GM23338 (cell line): ENCODE results near the gene LTBR. TPM values are rescaled to one million over a fixed set of nuclear protein-coding genes. Genes with fewer than 3 reads are reported as not detected.

Experiments used
- ATAC-seq: fragments of 200-7000 bp; cut with Tn5 transposase; 3 replicates; pipeline ENCODE4 v1.9.1; 2020
- DNase-seq: peaks from one replicate; pipeline ENCODE4 v3.0.0-alpha.2; 2015; ENCODE audit warnings: low spot score
- H2AFZ ChIP-seq: fragments of 200-600 bp; sonication (generic); 2 replicates; pipeline ENCODE4 v1.8.0; 2016; ENCODE audit warnings: antibody characterized with exemption, mild to moderate bottlenecking, moderate library complexity
- H3F3A ChIP-seq: fragments of 200-600 bp; sonication (generic); replicated peaks from 2 replicates; pipeline ENCODE4 v1.8.0; 2017; ENCODE audit warnings: antibody characterized with exemption, mixed run types, low read depth
- H3K27ac ChIP-seq: fragments of 200-600 bp; sonication (generic); 2 replicates; pipeline ENCODE4 v1.6.1; 2016; ENCODE audit warnings: low read depth
- H3K27me3 ChIP-seq: fragments of 200-600 bp; sonication (generic); 2 replicates; pipeline ENCODE4 v1.8.0; 2016; ENCODE audit warnings: mild to moderate bottlenecking, mixed run types, moderate library complexity; ENCODE audit not compliant: insufficient read depth
- H3K36me3 ChIP-seq: fragments of 200-600 bp; sonication (generic); 2 replicates; pipeline ENCODE4 v1.8.0; 2016; ENCODE audit warnings: mild to moderate bottlenecking; ENCODE audit not compliant: insufficient read depth
- H3K4me1 ChIP-seq: fragments of 200-600 bp; sonication (generic); 2 replicates; pipeline ENCODE4 v1.8.0; 2016; ENCODE audit warnings: mild to moderate bottlenecking, moderate library complexity; ENCODE audit not compliant: insufficient read depth
- H3K4me2 ChIP-seq: fragments of 200-600 bp; sonication (generic); 2 replicates; pipeline ENCODE4 v1.7.1; 2017; ENCODE audit warnings: mixed run types
- H3K4me3 ChIP-seq: fragments of 200-600 bp; sonication (generic); 2 replicates; pipeline ENCODE4 v1.6.1; 2016; ENCODE audit warnings: mixed run types
- H3K79me2 ChIP-seq: fragments of 200-600 bp; sonication (generic); replicated peaks from 2 replicates; pipeline ENCODE4 v1.8.0; 2017; ENCODE audit warnings: mild to moderate bottlenecking; ENCODE audit not compliant: insufficient read depth
- H3K9me2 ChIP-seq: fragments of 200-600 bp; sonication (generic); 2 replicates; pipeline ENCODE4 v1.8.0; 2017; ENCODE audit not compliant: insufficient read depth
- H4K20me1 ChIP-seq: fragments of 200-600 bp; sonication (generic); replicated peaks from 2 replicates; pipeline ENCODE4 v1.8.0; 2017; ENCODE audit warnings: mild to moderate bottlenecking; ENCODE audit not compliant: insufficient read depth
- H3K27ac Mint-ChIP-seq: 2 replicates; pipeline ENCODE4 v1.8.0; 2020; ENCODE audit warnings: inconsistent platforms, mild to moderate bottlenecking, moderate library complexity, mixed read lengths
- H3K27me3 Mint-ChIP-seq: 3 replicates; pipeline ENCODE4 v1.8.0; 2022; ENCODE audit warnings: low read depth, mild to moderate bottlenecking, moderate library complexity, mixed read lengths, inconsistent platforms; ENCODE audit not compliant: insufficient read depth, poor library complexity
- H3K36me3 Mint-ChIP-seq: 3 replicates; pipeline ENCODE4 v1.8.0; 2021; ENCODE audit warnings: low read depth, mild to moderate bottlenecking, inconsistent platforms, moderate library complexity, mixed read lengths
- H3K4me1 Mint-ChIP-seq: 3 replicates; pipeline ENCODE4 v1.8.0; 2020; ENCODE audit warnings: mild to moderate bottlenecking, inconsistent platforms, mixed read lengths
- H3K4me3 Mint-ChIP-seq: 3 replicates; pipeline ENCODE4 v1.8.0; 2021; ENCODE audit warnings: moderate library complexity, mild to moderate bottlenecking, inconsistent platforms, mixed read lengths
- H3K9me3 Mint-ChIP-seq: 3 replicates; pipeline ENCODE4 v1.8.0; 2020; ENCODE audit warnings: moderate library complexity, mild to moderate bottlenecking, inconsistent platforms, mixed read lengths
- CREB1 ChIP-seq: fragments of 250-450 bp; sonication (Bioruptor Pico); IDR thresholded peaks from 2 replicates; pipeline ENCODE4 v1.5.0; 2020; ENCODE audit warnings: low read depth, mild to moderate bottlenecking, moderate library complexity
- ETS1 ChIP-seq: IDR thresholded peaks from 2 replicates; pipeline ENCODE4 v1.6.1; 2016; ENCODE audit warnings: antibody characterized with exemption
- EZH2phosphoT487 ChIP-seq: fragments of 200-600 bp; sonication (generic); IDR thresholded peaks from one replicate; pipeline ENCODE4 v1.8.1; 2018; ENCODE audit warnings: antibody characterized with exemption; ENCODE audit not compliant: unreplicated experiment
- REST ChIP-seq: IDR thresholded peaks from one replicate; pipeline ENCODE4 v1.6.1; 2018; ENCODE audit warnings: antibody characterized with exemption; ENCODE audit not compliant: unreplicated experiment
- ZNF331 ChIP-seq: fragments of 250-450 bp; sonication (Bioruptor Pico); IDR thresholded peaks from 2 replicates; pipeline ENCODE4 v1.5.0; 2020; ENCODE audit warnings: low read depth, mild to moderate bottlenecking, moderate library complexity
- polyA plus RNA-seq: library from polyadenylated mRNA; unstranded; fragments of >200 nt; fragmentation: Nextera tagmentation; extraction: Ambion mirVana; gene quantifications from 2 replicates; pipeline ENCODE4 v1.2.1, GENCODE V29; 2016
- total RNA-seq: library from RNA; depleted of rRNA; stranded (reverse); fragments of >200 nt; shearing (Covaris generic); gene quantifications from 2 replicates; pipeline ENCODE4 v1.2.3, GENCODE V29; 2014
- TF ChIP-seq, protein P1 (sequence below), 2 experiments: fragments of 200-600 bp in 1 of 2; sonication (generic) in 1 of 2; conservative IDR thresholded peaks; 2 replicates each; pipeline versions ENCODE4 v1.5.1 to v1.6.1; 2016 to 2017; ENCODE audit warnings: antibody characterized with exemption in 2 of 2, low read depth in 2 of 2, mild to moderate bottlenecking in 2 of 2, moderate library complexity in 1 of 2

The LTBR gene
- total and polyA plus RNA-seq, 2 experiments from 2014 or later, result 6.1 to 6.8 TPM

DNA sequence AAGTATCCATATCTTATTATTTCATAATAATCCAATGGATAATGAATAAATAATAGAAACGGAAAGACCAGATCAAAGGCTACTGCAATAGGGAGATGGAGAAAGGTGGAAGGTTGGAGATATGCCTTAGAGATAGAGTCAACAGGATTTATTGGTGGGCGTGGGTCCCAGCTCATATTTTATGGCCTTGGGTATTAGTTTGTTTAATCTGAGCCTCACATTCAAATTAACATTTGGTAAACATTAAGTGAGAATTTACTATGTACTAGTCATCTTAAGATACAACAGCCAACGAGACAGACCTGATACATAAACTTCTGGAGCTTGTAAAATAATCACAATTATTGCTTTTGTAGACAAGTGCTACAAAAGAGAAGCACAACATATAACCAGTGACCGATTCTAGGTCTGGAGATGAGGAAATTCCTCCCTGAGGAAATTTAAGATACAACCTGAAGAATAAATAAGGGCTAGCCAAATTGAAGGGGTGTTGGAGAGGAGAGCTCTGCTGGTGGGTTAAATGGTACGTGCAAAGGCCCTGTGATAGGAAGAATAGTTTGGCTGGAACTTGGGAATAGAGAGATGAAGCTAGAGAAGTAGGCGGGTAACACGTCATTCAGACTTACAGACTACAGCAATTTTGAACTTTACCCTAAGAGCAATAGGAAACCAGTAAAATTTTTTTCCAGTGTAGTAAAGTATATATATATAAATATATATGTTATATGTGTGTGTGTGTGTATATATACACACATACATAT, 16.1 kb downstream of the LTBR start:
- H3K4me1 ChIP-seq, result peaks cover 13% of the 10 kb centered on the region

GRCh38 chr12:6404390-6404789, 20.4 kb downstream of the LTBR start:
- no peaks in the 10 kb centered on the region for H3K4me1 Mint-ChIP-seq
- ATAC-seq, result no peak
- no peaks in the 10 kb centered on the region for H3K9me2 ChIP-seq

More for the DNA sequence above, 16.1 kb downstream of the LTBR start:
- Histone ChIP-seq H3K79me2 (no peaks in the 10 kb centered on the region), H3K4me3 (no peak overlapping the region), H3K27me3 (no peaks in the 10 kb centered on the region), H3K9me2 (no peaks in the 10 kb centered on the region), H3K36me3 (no peaks in the 10 kb centered on the region), H4K20me1 (no peaks in the 10 kb centered on the region), H3F3A (no peaks in the 10 kb centered on the region; the same call in 1 of the 2 replicates), H3K4me2 (no peak overlapping the region), H3K27ac (no peak overlapping the region), H2AFZ (no peak overlapping the region)
- no peaks in the 10 kb centered on the region for H3K27me3 Mint-ChIP-seq
- H3K36me3 Mint-ChIP-seq, result no peaks in the 10 kb centered on the region
- H3K9me3 Mint-ChIP-seq, result no peaks in the 10 kb centered on the region
- peaks cover 13% of the 10 kb centered on the region for H3K4me1 Mint-ChIP-seq
- no peak for ATAC-seq
- TF ChIP-seq ETS1, result no peak
- H3K27ac Mint-ChIP-seq, result no peak overlapping the region
- no peak for DNase-seq
- H3K4me3 Mint-ChIP-seq, result no peak overlapping the region

DNA sequence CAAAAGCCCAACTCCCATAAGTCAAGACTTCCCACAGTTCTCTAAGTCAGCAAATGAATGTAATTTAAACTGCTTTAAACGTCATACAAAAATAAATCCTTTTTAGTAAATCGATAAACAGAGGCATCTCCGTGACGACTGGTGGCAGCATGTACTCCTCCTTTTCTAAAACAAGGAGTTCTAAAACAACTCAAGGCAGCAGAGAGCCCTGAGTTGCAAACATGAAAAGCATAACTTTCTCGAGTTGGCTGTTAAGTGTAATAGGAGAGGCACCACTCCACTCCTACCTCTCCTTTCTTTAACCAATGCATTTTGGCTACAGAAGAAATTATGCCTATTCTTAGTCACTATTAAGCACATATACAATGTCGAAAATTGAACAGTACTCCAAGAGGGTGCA, 22.0 kb downstream of the LTBR start:
- Mint-ChIP-seq H3K4me3 (no peak overlapping the region), H3K36me3 (no peaks in the 10 kb centered on the region), H3K4me1 (no peaks in the 10 kb centered on the region), H3K9me3 (no peaks in the 10 kb centered on the region), H3K27ac (no peak overlapping the region), H3K27me3 (no peaks in the 10 kb centered on the region)
- Histone ChIP-seq H3K4me3 (no peak overlapping the region), H2AFZ (0 out of 2 replicates have a peak overlapping the region, but pooled peaks have one; percentile 23), H3K27me3 (no peaks in the 10 kb centered on the region), H3K4me2 (no peak overlapping the region), H3K9me2 (no peaks in the 10 kb centered on the region), H3K4me1 (no peaks in the 10 kb centered on the region), H3K79me2 (no peaks in the 10 kb centered on the region), H3K36me3 (no peaks in the 10 kb centered on the region), H4K20me1 (no peaks in the 10 kb centered on the region), H3K27ac (no peak overlapping the region), H3F3A (no peaks in the 10 kb centered on the region)
- DNase-seq (no peak), ATAC-seq (no peak)
- TF ChIP-seq, protein P1, sequence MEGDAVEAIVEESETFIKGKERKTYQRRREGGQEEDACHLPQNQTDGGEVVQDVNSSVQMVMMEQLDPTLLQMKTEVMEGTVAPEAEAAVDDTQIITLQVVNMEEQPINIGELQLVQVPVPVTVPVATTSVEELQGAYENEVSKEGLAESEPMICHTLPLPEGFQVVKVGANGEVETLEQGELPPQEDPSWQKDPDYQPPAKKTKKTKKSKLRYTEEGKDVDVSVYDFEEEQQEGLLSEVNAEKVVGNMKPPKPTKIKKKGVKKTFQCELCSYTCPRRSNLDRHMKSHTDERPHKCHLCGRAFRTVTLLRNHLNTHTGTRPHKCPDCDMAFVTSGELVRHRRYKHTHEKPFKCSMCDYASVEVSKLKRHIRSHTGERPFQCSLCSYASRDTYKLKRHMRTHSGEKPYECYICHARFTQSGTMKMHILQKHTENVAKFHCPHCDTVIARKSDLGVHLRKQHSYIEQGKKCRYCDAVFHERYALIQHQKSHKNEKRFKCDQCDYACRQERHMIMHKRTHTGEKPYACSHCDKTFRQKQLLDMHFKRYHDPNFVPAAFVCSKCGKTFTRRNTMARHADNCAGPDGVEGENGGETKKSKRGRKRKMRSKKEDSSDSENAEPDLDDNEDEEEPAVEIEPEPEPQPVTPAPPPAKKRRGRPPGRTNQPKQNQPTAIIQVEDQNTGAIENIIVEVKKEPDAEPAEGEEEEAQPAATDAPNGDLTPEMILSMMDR (conservative IDR thresholded peaks at IDR 0.05; ENCODE audit: low read depth in 2 of 2), result no peak
- TF ChIP-seq EZH2phosphoT487 (no peak), REST (no peak)

More at GRCh38 chr12:6404390-6404789, 20.4 kb downstream of the LTBR start:
- Histone ChIP-seq H2AFZ (no peak overlapping the region), H3K4me1 (no peaks in the 10 kb centered on the region), H3F3A (no peaks in the 10 kb centered on the region), H3K4me2 (no peak overlapping the region), H3K27me3 (no peaks in the 10 kb centered on the region), H3K36me3 (no peaks in the 10 kb centered on the region), H4K20me1 (no peaks in the 10 kb centered on the region), H3K27ac (no peak overlapping the region), H3K4me3 (no peak overlapping the region), H3K79me2 (no peaks in the 10 kb centered on the region)
- H3K36me3 Mint-ChIP-seq, result no peaks in the 10 kb centered on the region
- no peak overlapping the region; the same call in 1 of the 2 replicates for H3K27ac Mint-ChIP-seq
- no peak overlapping the region for H3K4me3 Mint-ChIP-seq
- no peaks in the 10 kb centered on the region for H3K27me3 Mint-ChIP-seq
- no peak for DNase-seq
- TF ChIP-seq ZNF331 (CRISPR knock-in tag), result no peak
- no peak for TF ChIP-seq EZH2phosphoT487
- no peak for TF ChIP-seq CREB1 (CRISPR knock-in tag)
- TF ChIP-seq, protein P1 (conservative IDR thresholded peaks at IDR 0.05; ENCODE audit: low read depth in 2 of 2), result no peak
- H3K9me3 Mint-ChIP-seq, result no peaks in the 10 kb centered on the region
